Sigmoid colon (tissue), 7 donors: ENCODE results near the gene ZNF48. TPM values are rescaled to one million over a fixed set of nuclear protein-coding genes. Genes with fewer than 3 reads are reported as not detected.
"Not testable (repeated sequence)": the region's sequence is repeated elsewhere in the genome, so short reads cannot be mapped to it uniquely, and the experiment has no call there.

Source experiments
- DNase-seq: peaks from one replicate; pipeline ENCODE4 v3.0.0-alpha.2; 2019
- H3K27ac ChIP-seq, 4 donors: fragments of 200-600 bp; sonication (generic); one replicate each; pipeline ENCODE4 v1.5.1; 2016 to 2019; ENCODE audit warnings: mild to moderate bottlenecking in 1 of 4
- H3K27me3 ChIP-seq, 3 donors: fragments of 200-600 bp; sonication (generic); one replicate each; pipeline ENCODE4 v1.5.1; 2019; ENCODE audit warnings: mild to moderate bottlenecking in 1 of 3
- H3K36me3 ChIP-seq, 4 donors: fragments of 200-600 bp; sonication (generic); one replicate each; pipeline ENCODE4 v1.5.1; 2016 to 2019
- H3K4me1 ChIP-seq, 4 donors: fragments of 200-600 bp; sonication (generic); one replicate each; pipeline ENCODE4 v1.5.1; 2017 to 2019
- H3K4me3 ChIP-seq, 4 donors: fragments of 200-600 bp; sonication (generic); one replicate each; pipeline ENCODE4 v1.5.1; 2017 to 2019; ENCODE audit warnings: mild to moderate bottlenecking in 2 of 4, moderate library complexity in 1 of 4
- H3K9me3 ChIP-seq, 4 donors: fragments of 200-600 bp in 3 of 4; sonication (generic) in 3 of 4; one replicate each; pipeline versions ENCODE4 v1.5.1 to v1.6.1; 2013 to 2019
- EP300 ChIP-seq, 4 donors: sonication (generic); formaldehyde crosslinking; IDR thresholded peaks; one replicate each; pipeline ENCODE4 v1.6.1; 2017; ENCODE audit warnings: antibody characterized with exemption in 4 of 4
- POLR2A ChIP-seq, 2 donors: fragments of 450-650 bp; IDR thresholded peaks; one replicate each; pipeline ENCODE4 v1.6.1; 2016; ENCODE audit warnings: antibody characterized with exemption in 2 of 2, mild to moderate bottlenecking in 2 of 2, moderate library complexity in 2 of 2
- POLR2AphosphoS5 ChIP-seq, 4 donors: sonication (generic); formaldehyde crosslinking; IDR thresholded peaks; one replicate each; pipeline ENCODE4 v1.6.1; 2017; ENCODE audit warnings: antibody characterized with exemption in 4 of 4
- whole genome bisulfite sequencing, 2 donors: extraction: QIAGEN DNeasy Blood & Tissue Kit; methylation state at CpG; one replicate each; pipeline ENCODE4 v1.1.7; 2013; 5-methylcytosine and 5-hydroxymethylcytosine counted together
- intact Hi-C: fragments of 100-400 bp; cut with DNase I; formaldehyde crosslinking; loops from one replicate; pipeline ENCODE4 v1.15.1; 2023
- polyA plus RNA-seq, 3 donors: library from polyadenylated mRNA; stranded (reverse); fragments of 200-250 nt; gene quantifications; one replicate each; pipeline ENCODE4 v1.2.3, GENCODE V29; 2013
- total RNA-seq, 4 donors: library from RNA; depleted of rRNA; stranded (reverse); fragments of >200 nt; gene quantifications; one replicate each; pipeline ENCODE4 v1.1.0, GENCODE V29; 2016
- TF ChIP-seq, protein P1 (sequence below), 4 experiments: fragments of 450-650 bp in 3 of 4; fragments of 200-600 bp in 1 of 4; IDR thresholded peaks; one replicate each; pipeline ENCODE4 v1.5.1; 2016 to 2019; ENCODE audit warnings: antibody characterized with exemption in 4 of 4, mild to moderate bottlenecking in 3 of 4, moderate library complexity in 2 of 4
- donor health status: healthy with polysubstance abuse.
- donor health status: Bipolar disorder and iron deficiency.
- donor health status: healthy.

Gene ZNF48
- total and polyA plus RNA-seq, 7 donors: 2.4 to 12.8 (median 8.1) TPM

DNA sequence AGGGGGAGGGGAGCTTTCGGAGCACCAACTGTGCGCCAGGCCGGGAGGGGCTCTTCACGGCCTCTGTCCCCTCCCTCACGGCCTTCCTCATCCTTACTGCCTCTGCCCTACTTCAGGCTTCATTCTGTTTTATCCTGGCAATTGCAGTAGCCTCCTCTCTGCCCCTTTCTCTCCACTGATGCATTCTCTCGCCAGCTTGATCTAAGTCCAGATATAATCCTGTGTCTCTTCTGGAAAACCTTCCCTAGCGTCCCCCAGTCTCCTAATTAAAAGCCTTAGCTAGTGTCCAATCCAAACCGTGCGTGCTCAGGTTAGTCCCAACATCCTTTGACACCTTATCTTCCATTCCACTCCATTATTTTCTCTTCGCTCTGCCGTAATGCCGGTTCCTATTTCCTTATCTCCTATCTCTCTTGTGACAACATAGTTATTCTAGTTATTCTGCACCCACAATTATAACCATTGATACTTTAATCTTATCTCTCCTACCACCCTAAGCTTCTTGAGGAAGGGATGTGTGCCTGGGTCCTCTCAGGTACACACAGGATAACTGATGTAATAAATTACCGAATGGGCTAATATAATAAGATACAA is 869 bp downstream of the ZNF48 start:
- no peak for TF ChIP-seq POLR2A (IDR thresholded peaks at IDR 0.05)
- TF ChIP-seq, protein P1, sequence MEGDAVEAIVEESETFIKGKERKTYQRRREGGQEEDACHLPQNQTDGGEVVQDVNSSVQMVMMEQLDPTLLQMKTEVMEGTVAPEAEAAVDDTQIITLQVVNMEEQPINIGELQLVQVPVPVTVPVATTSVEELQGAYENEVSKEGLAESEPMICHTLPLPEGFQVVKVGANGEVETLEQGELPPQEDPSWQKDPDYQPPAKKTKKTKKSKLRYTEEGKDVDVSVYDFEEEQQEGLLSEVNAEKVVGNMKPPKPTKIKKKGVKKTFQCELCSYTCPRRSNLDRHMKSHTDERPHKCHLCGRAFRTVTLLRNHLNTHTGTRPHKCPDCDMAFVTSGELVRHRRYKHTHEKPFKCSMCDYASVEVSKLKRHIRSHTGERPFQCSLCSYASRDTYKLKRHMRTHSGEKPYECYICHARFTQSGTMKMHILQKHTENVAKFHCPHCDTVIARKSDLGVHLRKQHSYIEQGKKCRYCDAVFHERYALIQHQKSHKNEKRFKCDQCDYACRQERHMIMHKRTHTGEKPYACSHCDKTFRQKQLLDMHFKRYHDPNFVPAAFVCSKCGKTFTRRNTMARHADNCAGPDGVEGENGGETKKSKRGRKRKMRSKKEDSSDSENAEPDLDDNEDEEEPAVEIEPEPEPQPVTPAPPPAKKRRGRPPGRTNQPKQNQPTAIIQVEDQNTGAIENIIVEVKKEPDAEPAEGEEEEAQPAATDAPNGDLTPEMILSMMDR (IDR thresholded peaks at IDR 0.05): no peak
- no peak for TF ChIP-seq POLR2AphosphoS5 (IDR thresholded peaks at IDR 0.05)
- TF ChIP-seq EP300 (IDR thresholded peaks at IDR 0.05): no peak
- intact Hi-C loops: loop anchor here (2.0 kb wide), 1 partner anchor 17 kb away; no protein-coding TSS in a partner anchor
- H3K27ac ChIP-seq: peak overlapping the region; percentile 85 to 91 (median 86)
- peaks cover 10 to 19% (median 12%) of the 10 kb centered on the region in 4 donors for H3K36me3 ChIP-seq
- 7 to 19% methylated on average over 13 of the region's 13 CpGs for WGBS, 2 donors
- H3K9me3 ChIP-seq: no peaks in the 10 kb centered on the region
- H3K4me1 ChIP-seq: peaks cover 0 to 49% (median 45%) of the 10 kb centered on the region in 4 donors
- peak overlapping the region; percentile 73 to 95 (median 84) for H3K4me3 ChIP-seq
- DNase-seq: no peak
- H3K27me3 ChIP-seq: no peaks in the 10 kb centered on the region

DNA sequence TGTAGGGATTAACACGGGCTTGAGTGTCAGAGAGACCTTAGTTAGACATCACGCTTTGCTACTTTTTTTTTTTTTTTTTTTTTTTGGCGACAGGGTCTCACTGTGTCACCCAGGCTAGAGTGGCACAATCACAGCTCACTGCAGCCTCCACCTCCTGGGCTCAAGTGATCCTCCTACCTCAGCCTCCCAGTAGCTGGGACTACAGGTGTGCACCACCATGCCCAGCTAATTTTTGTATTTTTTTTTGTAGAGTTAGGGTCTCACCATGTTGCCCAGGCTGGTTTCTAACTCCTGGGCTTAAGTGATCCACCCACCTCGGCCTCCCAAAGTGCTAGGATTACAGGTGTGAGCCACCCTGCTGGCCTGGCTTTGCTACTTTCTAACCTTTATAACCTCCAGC is 1.4 kb downstream of the ZNF48 start:
- H3K4me1 ChIP-seq: peaks cover 0 to 50% (median 46%) of the 10 kb centered on the region in 4 donors
- peak overlapping the region in 1 of 4 donors; percentile 78 for H3K4me3 ChIP-seq
- intact Hi-C loops, DNase-seq, H3K27me3 ChIP-seq, H3K9me3 ChIP-seq: not testable (repeated sequence)
- peak overlapping the region in 1 of 4 donors; percentile 86 for H3K27ac ChIP-seq
- H3K36me3 ChIP-seq: peaks cover 10 to 19% (median 12%) of the 10 kb centered on the region in 4 donors
- 49 to 71% methylated on average over 4 of the region's 4 CpGs for WGBS, 2 donors

DNA sequence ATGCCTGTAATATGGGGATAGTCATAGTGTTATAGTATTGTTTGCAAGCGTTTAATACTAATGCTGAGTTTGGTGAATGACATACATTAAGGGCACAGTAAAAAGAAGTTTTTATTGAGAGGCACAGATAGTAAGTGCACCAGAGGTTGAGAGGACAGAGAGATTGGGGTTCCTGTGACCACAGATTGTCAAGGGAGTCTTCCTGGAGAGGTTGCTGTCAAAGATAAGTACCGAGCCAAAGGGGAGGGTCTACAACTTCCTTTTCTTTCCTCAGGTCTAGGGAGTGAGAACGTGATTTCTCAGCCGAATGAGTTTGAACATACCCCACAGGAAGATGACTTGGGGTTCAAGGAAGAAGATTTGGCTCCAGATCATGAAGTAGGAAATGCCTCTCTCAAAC is 1.8 kb downstream of the ZNF48 start:
- H3K4me1 ChIP-seq: peaks cover 0 to 50% (median 46%) of the 10 kb centered on the region in 4 donors
- no peak for DNase-seq
- peak overlapping the region in 1 of 4 donors; percentile 96 for H3K27ac ChIP-seq
- H3K9me3 ChIP-seq: no peaks in the 10 kb centered on the region
- no peaks in the 10 kb centered on the region for H3K27me3 ChIP-seq
- peaks cover 10 to 19% (median 12%) of the 10 kb centered on the region in 4 donors for H3K36me3 ChIP-seq
- WGBS, 2 donors: 71 to 78% methylated on average over 4 of the region's 4 CpGs
- H3K4me3 ChIP-seq: no peak overlapping the region
- no peak for TF ChIP-seq EP300 (IDR thresholded peaks at IDR 0.05)
- TF ChIP-seq, protein P1 (IDR thresholded peaks at IDR 0.05): no peak
- TF ChIP-seq POLR2A (IDR thresholded peaks at IDR 0.05): no peak
- no peak for TF ChIP-seq POLR2AphosphoS5 (IDR thresholded peaks at IDR 0.05)
- intact Hi-C loops: no loop called here

DNA sequence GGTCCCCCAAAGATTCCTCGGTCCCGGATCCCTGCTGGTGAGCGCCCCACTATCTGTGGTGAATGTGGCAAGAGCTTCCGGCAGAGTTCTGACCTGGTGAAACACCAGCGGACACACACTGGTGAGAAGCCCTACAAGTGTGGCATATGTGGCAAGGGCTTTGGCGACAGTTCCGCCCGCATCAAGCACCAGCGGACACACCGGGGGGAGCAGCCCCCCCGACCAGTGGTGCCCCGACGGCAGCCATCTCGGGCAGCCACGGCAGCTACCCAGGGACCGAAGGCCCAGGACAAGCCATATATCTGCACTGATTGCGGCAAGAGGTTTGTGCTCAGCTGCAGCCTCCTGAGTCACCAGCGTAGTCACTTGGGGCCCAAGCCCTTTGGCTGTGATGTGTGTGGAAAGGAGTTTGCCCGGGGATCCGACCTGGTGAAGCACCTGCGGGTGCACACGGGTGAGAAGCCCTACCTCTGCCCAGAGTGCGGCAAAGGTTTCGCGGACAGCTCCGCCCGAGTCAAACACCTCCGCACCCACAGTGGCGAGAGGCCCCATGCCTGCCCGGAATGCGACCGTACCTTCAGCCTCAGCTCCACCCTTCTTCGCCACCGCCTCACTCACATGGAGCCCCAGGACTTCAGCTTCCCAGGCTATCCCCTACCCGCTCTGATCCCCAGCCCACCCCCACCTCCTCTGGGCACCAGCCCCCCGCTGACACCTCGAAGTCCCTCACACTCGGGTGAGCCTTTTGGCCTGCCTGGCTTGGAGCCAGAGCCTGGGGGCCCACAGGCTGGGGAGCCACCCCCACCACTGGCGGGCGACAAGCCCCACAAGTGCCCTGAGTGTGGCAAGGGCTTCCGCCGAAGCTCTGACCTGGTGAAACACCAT is 2.8 kb downstream of the ZNF48 start:
- no peak overlapping the region for H3K4me3 ChIP-seq
- intact Hi-C loops: no loop called here
- no peak for DNase-seq
- H3K27ac ChIP-seq: peak overlapping the region in 3 of 4 donors; percentile 89 to 96 (median 94)
- WGBS, 2 donors: 92 to 94% methylated on average over 42 of the region's 42 CpGs
- peaks cover 0 to 50% (median 46%) of the 10 kb centered on the region in 4 donors for H3K4me1 ChIP-seq
- H3K9me3 ChIP-seq: no peaks in the 10 kb centered on the region
- TF ChIP-seq POLR2A (IDR thresholded peaks at IDR 0.05) (no peak), POLR2AphosphoS5 (IDR thresholded peaks at IDR 0.05) (no peak), EP300 (IDR thresholded peaks at IDR 0.05) (no peak)
- TF ChIP-seq, protein P1 (IDR thresholded peaks at IDR 0.05): no peak
- no peaks in the 10 kb centered on the region for H3K27me3 ChIP-seq
- H3K36me3 ChIP-seq: peaks cover 10 to 19% (median 12%) of the 10 kb centered on the region in 4 donors
